HFFc6 (cell line): ENCODE measurements around the gene SMARCE1. TPM values are rescaled to one million over a fixed set of nuclear protein-coding genes. Genes with fewer than 3 reads are reported as not detected.
A peak's percentile ranks its signal among the peaks of the same experiment; 100 is the strongest.

Source experiments
- DNase-seq: peaks from one replicate; pipeline ENCODE4 v3.0.0-alpha.2; 2018
- H3K27ac Mint-ChIP-seq: 2 replicates; pipeline ENCODE4 v1.8.0; 2020; ENCODE audit warnings: mild to moderate bottlenecking, mixed read lengths
- H3K27me3 Mint-ChIP-seq: 2 replicates; pipeline ENCODE4 v1.8.0; 2021; ENCODE audit warnings: mild to moderate bottlenecking, moderate library complexity, mixed read lengths; ENCODE audit not compliant: insufficient read depth
- H3K36me3 Mint-ChIP-seq: 2 replicates; pipeline ENCODE4 v1.8.0; 2021; ENCODE audit warnings: low read depth, mixed read lengths
- H3K4me1 Mint-ChIP-seq: 2 replicates; pipeline ENCODE4 v1.8.0; 2020; ENCODE audit warnings: low read depth, mixed read lengths
- H3K4me3 Mint-ChIP-seq: 2 replicates; pipeline ENCODE4 v1.8.0; 2020; ENCODE audit warnings: mild to moderate bottlenecking, moderate library complexity, mixed read lengths
- H3K9me3 Mint-ChIP-seq: 2 replicates; pipeline ENCODE4 v1.8.0; 2020; ENCODE audit warnings: mild to moderate bottlenecking, mixed read lengths
- CTCF ChIP-seq: fragments of 200-600 bp; sonication (generic); IDR thresholded peaks from 2 replicates; pipeline ENCODE4 v1.5.0; 2021; ENCODE audit warnings: antibody characterized with exemption, mild to moderate bottlenecking
- total RNA-seq, 6 experiments: library from RNA; stranded (reverse); fragmentation: NEBNext Ultra II Directional; extraction: Animal tissue kit (Norgen Biotek cat#: 25700); gene quantifications; 2 replicates in 1 of 6; 3 replicates in 5 of 6; pipeline ENCODE4 v1.2.3, GENCODE V29; 2021

The SMARCE1 gene
- total RNA-seq, 6 experiments from 2014 or later: 114 to 148 (median 139) TPM

GRCh38 chr17:40625311-40625710 is 22.3 kb downstream of the SMARCE1 start:
- no peak for TF ChIP-seq CTCF
- DNase-seq: no peak
- Mint-ChIP-seq H3K9me3 (no peaks in the 10 kb centered on the region), H3K4me3 (no peak overlapping the region), H3K27ac (no peak overlapping the region), H3K4me1 (peaks cover 2% of the 10 kb centered on the region; the same call in 1 of the 2 replicates), H3K36me3 (peaks cover 10% of the 10 kb centered on the region), H3K27me3 (no peaks in the 10 kb centered on the region; the same call in none of the 2 replicates)

DNA sequence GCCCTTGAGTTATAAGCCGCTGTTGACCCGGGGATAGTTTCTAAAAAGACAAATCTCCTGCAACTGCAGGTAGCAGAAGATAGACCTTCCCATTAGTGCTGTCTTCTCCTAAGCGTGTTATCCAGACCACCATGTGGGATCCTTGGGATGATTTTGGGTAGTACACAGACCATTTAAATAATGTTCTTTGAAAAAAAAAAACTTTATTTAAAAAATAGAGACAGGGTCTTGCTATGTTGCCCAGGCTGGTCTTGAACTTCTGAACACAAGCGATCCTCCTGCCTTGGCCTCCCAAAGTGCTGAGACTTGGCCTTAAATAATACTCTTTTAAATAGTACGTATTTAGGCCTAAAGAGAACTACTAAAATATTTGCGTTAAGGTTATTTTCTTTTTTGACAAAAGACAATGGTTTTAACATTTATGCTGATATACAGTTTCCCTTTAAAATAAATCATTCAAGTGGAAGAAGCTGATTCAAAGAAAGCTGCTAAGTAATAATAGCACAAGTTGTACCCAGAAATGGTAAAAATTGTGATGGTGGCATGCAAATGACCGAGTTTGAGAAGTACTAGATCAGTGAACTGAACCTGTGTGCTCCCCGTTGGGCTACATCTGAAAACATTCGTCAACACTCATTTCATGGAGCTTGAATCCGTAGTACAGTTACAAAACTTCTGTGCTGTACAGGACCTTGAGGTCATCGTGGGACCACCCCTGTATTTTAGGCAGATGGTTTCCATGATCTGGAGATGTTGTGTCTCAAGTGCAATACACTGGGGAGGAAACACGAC is 24.0 kb downstream of the SMARCE1 start:
- DNase-seq: no peak
- Mint-ChIP-seq H3K36me3 (peaks cover 6% of the 10 kb centered on the region), H3K4me1 (peaks cover 7% of the 10 kb centered on the region; the same call in 1 of the 2 replicates), H3K27me3 (peaks cover 10% of the 10 kb centered on the region), H3K9me3 (no peaks in the 10 kb centered on the region), H3K4me3 (no peak overlapping the region), H3K27ac (no peak overlapping the region)
- TF ChIP-seq CTCF: no peak

- no peak for DNase-seq
- peaks cover 7% of the 10 kb centered on the region; the same call in 1 of the 2 replicates for H3K4me1 Mint-ChIP-seq
- peaks cover 12% of the 10 kb centered on the region for H3K27me3 Mint-ChIP-seq
- no peak overlapping the region for H3K27ac Mint-ChIP-seq
- H3K4me3 Mint-ChIP-seq: no peak overlapping the region
- TF ChIP-seq CTCF: no peak
- no peaks in the 10 kb centered on the region for H3K36me3 Mint-ChIP-seq
- no peaks in the 10 kb centered on the region for H3K9me3 Mint-ChIP-seq
These were observed 25.1 kb downstream of the SMARCE1 start for GRCh38 chr17:40622509-40622928.

DNA sequence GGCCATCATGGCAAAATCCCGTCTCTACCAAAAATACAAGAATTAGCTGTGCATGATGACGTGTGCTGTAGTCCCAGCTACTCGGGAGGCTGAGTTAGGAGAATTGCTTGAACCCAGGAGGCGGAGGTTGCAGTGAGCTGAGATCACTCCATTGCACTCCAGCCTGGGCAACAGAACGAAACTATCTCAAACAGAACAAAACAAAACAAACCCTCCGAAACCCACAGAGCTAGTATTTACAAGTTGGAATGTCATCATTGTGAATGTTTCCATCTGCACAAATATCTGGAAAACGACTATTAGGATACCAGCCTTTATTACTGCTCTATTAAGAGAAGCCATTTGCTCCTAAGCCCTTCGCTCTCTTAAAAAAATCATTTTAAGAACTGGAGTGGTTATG is 26.0 kb downstream of the SMARCE1 start:
- peaks cover 17% of the 10 kb centered on the region for H3K27me3 Mint-ChIP-seq
- no peak for DNase-seq
- peaks cover 7% of the 10 kb centered on the region; the same call in 1 of the 2 replicates for H3K4me1 Mint-ChIP-seq
- H3K36me3 Mint-ChIP-seq: no peaks in the 10 kb centered on the region
- no peak overlapping the region for H3K27ac Mint-ChIP-seq
- H3K9me3 Mint-ChIP-seq: no peaks in the 10 kb centered on the region
- H3K4me3 Mint-ChIP-seq: peak overlapping the region; percentile 39; the same call in 1 of the 2 replicates
- TF ChIP-seq CTCF: no peak

GRCh38 chr17:40621019-40621418 is 26.6 kb downstream of the SMARCE1 start:
- H3K4me1 Mint-ChIP-seq: peaks cover 7% of the 10 kb centered on the region; the same call in 1 of the 2 replicates
- no peaks in the 10 kb centered on the region for H3K9me3 Mint-ChIP-seq
- no peak for TF ChIP-seq CTCF
- H3K27me3 Mint-ChIP-seq: peaks cover 21% of the 10 kb centered on the region
- no peak overlapping the region for H3K27ac Mint-ChIP-seq
- no peak for DNase-seq
- H3K36me3 Mint-ChIP-seq: no peaks in the 10 kb centered on the region
- H3K4me3 Mint-ChIP-seq: no peak overlapping the region
